Stimulated activated CD4-positive, alpha-beta T cell treated with anti-CD3 and anti-CD28 coated beads, Interleukin-2, amount 100 ng/mL, for 4 hours (primary cell): ENCODE measurements around the gene MGAT5.
A peak's percentile ranks its signal among the peaks of the same experiment; 100 is the strongest.

Source experiments
- DNase-seq: peaks from one replicate; pipeline ENCODE4 v3.0.0-alpha.2; 2020; ENCODE audit warnings: low read depth

The MGAT5 gene

GRCh38 chr2:134231965-134232340 lies 21.9 kb upstream of the MGAT5 start:
- DNase-seq, result no peak

GRCh38 chr2:134232461-134232860 lies 21.4 kb upstream of the MGAT5 start:
- no peak for DNase-seq

GRCh38 chr2:134232868-134233727 lies 20.8 kb upstream of the MGAT5 start:
- DNase-seq, result no peak

- DNase-seq, result no peak
Measured at GRCh38 chr2:134233728-134234136, 20.1 kb upstream of the MGAT5 start.

DNA sequence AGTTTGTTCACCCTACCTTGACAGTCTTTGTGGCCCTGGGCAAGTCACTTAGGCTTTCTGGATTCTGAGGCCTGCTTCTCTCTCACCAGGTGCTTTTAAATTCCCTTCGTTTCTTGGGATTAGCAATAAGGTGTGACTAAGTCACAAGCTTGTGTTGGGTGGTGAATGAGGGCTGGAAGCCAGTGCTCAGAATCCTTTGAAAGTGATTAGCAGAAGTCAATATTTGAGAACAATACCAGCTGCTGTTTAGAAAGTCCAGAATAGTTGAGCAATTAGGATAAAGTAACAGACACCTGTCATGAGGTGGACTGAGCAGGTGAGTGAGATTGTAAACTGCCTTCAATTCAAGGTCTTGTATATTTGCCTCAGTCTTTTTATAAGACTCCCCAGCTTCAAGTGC lies 19.3 kb upstream of the MGAT5 start:
- DNase-seq, result no peak

- DNase-seq, result no peak
Measured at GRCh38 chr2:134235510-134236144, 18.2 kb upstream of the MGAT5 start.

DNA sequence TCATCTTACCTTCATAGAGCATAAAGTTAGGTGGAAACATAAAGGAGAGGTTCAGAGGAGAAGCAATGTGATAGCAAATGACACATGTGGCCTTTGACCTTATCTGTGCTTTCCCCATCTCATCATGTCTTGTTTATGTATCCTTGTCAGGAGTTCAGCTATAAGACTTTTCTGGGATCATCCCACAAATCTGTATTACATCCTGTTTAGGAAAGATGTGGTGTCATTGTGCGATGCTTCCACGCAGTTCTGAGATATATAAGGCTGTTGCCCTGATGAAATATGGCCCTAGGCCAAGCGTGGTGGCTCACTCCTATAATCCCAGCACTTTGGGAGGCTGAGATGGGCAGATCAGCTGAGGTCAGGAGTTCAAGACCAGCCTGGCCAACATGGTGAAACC lies 15.5 kb upstream of the MGAT5 start:
- no peak for DNase-seq

DNA sequence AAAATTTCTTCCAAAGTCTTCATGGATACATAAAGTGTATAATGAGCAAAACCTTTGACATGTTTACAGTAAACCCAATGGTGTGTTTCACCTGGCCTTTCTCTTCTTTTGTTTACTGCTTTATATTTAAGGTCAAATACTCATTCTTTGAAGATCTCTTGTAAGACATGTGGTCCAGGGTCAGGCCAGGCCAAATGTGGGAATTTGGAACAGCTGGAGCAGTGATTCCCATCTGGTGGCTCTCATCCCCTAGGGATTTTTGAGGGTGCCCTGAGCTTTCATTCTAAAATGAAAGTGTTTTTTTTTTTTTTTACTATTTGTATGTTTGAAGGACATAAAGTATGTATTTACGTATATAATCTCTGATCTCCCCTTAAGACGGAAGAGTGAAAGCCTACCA lies 13.8 kb upstream of the MGAT5 start:
- DNase-seq, result no peak

GRCh38 chr2:134241911-134242310 lies 12.0 kb upstream of the MGAT5 start:
- DNase-seq, result no peak

DNA sequence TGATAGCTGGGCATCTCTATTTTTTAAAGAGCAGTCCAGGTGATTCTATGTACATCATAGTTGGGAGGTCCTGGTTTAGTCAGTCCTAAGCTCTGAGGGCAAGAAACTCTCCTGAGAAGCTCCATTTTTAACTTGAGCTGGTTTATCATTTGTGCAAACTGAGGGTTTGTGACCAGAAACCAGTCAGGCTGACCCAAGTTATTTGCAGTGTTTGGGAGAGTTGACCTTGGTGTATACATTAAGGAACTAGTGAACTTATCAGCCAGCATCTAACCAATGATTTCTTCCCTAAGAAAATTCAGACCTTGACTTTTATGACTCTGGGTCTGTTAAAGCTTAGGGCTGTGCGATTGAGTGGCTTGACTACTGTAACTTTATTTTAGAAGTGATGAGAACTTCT lies 10.6 kb upstream of the MGAT5 start:
- no peak for DNase-seq

DNA sequence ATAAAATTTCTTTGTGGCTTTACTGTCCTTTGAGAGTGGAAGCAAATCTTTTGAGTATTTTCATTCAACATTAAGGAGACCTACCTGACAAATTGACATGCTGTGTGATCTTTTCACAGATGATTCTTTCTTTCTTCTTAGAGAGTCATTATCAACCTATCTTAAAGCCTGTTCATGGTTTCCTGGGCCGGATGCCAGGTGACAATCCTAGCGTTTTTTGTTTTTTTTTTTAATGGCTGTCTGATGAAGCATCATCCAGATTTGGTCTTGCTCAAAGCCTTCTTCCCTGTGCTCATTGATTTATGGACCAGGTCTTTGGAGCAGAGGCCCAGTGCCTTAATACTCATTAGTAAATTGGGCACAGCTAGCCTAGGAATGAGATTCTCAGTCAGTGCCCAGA lies 9.8 kb upstream of the MGAT5 start:
- DNase-seq, result no peak

DNA sequence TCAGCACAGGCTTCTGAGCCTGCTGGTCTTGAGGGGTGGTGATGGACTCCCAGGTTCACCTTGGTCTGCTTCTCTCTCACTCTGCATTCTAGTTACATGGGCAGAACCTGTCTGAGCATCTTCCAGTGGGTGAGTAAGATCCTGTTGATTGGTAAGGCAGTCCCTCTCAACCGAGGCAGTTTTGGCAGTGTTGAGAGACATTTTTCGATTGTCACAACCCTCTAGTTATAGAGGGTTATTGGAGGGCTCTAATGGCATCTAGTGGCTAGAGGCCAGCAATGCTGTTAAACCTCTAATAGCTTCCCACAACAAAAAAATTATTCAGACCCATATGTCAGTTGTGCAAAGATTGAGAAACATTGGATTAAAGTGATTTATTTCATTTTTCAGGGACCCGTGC lies 9.3 kb upstream of the MGAT5 start:
- no peak for DNase-seq

GRCh38 chr2:134245340-134245984 lies 8.4 kb upstream of the MGAT5 start:
- peak; percentile 71 for DNase-seq

DNA sequence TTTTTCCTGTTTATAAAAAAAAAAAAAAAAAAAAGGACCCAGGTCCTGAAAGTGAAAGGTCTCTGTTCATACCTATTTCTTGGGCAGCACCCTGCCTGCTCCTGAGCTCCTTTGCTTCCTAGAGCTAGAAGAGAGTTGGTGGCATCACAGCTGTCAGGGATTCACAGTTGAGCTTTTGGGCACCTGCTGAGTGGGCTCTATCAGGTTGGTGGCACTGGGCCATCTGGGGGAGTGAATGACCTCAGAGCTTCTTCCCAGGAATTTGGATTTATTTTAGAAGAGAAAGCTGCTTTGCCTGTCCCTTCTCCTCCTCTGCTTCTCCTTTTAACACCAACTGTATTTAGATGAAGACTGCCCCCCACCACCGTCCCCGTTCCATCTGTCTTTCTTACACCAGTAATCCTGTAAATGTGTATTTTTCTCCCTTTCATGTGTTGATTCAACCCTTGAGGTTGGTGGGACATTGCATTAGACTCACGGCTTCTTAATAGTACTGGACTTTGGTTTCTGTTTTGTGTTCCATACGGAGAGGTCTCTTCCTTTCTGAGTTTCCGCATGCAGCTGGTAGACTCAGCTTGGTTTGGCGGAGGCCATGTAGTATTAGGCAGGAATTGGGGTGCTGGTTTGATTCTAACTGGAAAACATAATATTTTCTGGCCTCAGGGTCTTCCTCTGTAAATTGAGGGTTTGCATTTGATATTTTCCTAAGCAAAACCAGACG lies 7.6 kb upstream of the MGAT5 start:
- no peak for DNase-seq

GRCh38 chr2:134247679-134248078 lies 6.2 kb upstream of the MGAT5 start:
- DNase-seq, result no peak

DNA sequence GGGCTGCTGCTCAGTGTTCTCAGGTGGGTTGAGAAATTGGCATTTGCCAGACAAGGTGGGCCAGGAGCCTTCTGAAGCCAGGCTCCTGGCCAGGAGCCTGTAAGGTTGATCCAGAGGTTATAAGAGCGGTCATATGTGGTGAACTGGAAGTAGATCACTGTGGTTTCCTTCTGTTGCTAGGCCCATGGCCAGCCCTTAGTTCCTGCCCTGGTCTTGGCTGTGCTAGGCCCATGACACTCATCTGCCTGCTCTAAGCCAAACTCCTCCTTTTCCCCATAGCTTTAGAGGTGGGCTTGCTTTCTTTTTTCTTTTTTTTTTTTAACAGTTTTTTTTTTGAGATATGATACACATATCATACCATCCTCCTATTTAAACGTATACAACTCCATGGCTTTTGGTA lies 5.0 kb upstream of the MGAT5 start:
- no peak for DNase-seq

DNA sequence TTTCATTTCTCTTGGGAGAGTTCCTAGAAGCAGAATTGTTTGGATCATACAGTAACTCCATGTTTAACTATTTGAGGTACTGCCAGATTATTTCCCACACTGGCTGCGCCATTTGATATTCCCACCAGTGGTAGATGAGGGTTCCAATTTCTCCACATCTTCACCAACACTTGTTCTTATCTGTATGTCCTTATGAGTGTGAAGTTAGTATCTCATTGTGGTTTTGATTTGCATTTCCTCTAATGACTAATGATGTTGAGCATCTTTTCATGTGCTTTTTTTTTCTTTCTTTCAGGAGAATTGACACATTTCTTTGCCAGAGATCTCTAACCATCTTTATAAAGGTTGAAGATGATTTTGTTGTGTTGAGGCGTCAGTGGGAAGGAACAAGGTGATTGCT lies 4.1 kb upstream of the MGAT5 start:
- DNase-seq, result no peak

DNA sequence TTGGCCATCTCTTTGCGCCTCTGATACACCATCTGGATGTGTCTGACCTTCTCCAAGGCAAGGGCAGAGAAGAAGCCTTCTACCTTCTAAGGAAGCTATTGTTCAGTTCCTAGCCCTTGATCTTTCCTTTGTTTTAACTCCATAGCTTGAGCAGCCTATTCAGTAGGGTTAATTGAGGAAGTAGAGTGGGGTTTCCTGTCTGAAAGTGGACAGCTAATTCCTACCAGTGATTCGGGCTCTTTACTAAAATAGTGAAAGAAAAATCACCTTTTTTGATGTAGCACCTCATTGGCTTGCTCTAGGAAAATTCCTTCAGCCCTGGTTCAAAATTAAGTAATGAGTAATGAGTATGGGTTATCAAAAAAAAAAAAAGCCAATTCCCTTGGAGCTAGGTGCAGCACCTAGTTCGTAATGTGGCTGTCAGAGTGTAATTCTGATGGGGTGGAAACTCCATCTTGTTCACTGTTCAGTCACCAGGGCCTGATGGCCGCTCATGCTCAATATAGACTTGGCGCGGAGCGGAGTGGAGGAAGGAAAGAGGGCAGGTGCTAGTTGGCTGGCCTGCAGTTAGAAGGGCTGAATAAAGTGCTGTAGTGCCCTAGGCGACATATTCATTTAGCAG lies 2.9 kb upstream of the MGAT5 start:
- no peak for DNase-seq

DNA sequence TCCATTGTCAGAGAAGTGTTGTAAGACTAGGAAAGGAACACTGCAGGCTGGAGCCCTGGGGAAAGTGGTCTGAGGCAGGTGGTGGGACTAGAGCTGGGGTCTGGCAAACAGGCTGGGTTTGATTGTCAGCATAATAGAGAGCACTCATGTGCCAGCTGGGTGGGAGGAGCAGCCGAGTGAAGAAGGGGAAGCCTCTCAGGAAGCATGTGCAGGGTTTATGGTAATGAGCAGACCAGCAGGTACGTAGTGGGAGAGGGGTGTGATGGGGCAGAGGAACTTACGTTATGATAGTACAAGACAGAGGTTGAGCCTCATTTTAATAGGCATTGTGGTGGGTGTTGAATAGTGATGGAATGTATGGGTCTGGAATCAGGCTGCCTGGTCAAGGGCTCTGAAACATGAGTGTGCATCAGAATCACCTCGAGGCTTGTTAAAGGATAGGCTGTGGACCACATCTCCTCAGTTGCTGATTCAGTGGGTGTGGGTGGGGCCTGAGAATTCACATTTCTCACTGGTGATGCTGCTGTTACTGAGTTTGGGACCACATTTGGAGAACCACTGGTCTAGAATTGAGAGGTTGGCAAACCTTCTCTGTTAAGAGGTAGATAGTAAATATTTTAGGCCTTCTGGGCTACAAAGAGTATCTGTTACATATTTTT lies 1.7 kb upstream of the MGAT5 start:
- no peak for DNase-seq

- no peak for DNase-seq
Measured at GRCh38 chr2:134253117-134253704, 661 bp upstream of the MGAT5 start.

DNA sequence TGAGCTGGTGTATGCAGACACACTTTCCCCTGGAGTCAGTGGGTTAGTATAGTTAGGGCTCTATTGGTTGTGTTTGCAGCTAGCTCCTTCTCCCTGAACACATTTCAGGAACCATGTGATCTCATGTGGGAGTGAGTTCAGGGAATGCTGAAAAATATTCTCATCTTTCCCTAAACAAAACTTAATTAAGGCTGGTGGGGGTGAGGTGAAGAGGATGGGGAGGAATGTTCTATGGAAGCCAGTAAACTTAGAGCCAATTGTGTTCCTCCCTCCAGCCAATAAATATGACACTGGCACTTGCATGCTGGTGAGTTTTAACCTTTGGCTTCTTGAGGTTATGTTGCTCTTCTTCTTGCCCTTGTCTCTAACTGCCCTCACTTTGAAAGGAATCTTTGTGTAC lies 952 bp downstream of the MGAT5 start:
- DNase-seq, result no peak
